Measurements from ENCODE around the gene NUP98. TPM values are rescaled to one million over a fixed set of nuclear protein-coding genes. Genes with fewer than 3 reads are reported as not detected.
"Not testable (repeated sequence)": the region's sequence is repeated elsewhere in the genome, so short reads cannot be mapped to it uniquely, and the experiment has no call there.

Gene NUP98
- polyA plus RNA-seq, 3 donors from 2014 or later = 16.2 to 38.1 (median 20.5) TPM

DNA sequence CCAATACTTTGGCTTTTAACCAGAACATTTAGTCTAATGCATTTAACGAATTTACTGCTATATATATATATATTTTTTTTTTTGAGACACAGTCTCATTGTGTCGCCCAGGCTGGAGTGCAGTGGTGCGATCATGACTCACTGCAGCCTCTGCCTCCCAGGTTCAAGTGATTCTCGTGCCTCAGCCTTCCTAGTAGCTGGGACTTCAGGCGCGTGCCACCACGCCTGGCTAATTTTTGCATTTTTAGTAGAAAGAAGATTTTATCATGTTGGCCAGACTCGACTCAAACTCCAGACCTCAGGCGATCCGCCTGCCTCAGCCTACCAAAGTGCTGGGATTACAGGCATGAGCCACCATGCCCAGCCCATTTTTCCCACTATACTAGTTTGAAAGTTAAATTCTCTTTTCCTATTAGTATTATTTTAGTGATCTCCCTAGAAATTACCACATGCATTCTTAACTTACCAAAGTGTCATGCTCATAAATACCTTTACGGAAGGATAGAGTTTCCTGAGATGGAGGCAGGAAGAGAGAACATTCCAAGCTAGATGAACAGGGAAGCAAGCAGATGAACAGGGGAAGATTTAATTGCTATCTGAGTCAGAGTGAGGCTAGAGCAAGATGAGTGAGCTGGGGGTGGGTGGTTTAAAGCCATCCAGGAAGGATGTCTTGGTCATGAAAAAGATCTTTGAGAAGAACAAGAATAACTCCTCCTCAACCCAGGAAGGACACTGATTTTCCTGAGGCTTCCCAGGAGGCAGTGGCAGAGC lies 6.6 kb upstream of the NUP98 start:
- no peak for DNase-seq
- no peak overlapping the region for H3K4me3 Mint-ChIP-seq
- no peaks in the 10 kb centered on the region for H3K36me3 Mint-ChIP-seq
- H3K4me1 Mint-ChIP-seq = peaks cover 12% of the 10 kb centered on the region in 2 donors
- H3K27me3 Mint-ChIP-seq (ENCODE audit: low read depth in 3 of 3) = peaks cover 0 to 5% (median 2%) of the 10 kb centered on the region in 3 donors
- peak overlapping the region in 1 of 6 donors; percentile 67 for H3K27ac Mint-ChIP-seq
- H3K9me3 Mint-ChIP-seq = no peaks in the 10 kb centered on the region

DNA sequence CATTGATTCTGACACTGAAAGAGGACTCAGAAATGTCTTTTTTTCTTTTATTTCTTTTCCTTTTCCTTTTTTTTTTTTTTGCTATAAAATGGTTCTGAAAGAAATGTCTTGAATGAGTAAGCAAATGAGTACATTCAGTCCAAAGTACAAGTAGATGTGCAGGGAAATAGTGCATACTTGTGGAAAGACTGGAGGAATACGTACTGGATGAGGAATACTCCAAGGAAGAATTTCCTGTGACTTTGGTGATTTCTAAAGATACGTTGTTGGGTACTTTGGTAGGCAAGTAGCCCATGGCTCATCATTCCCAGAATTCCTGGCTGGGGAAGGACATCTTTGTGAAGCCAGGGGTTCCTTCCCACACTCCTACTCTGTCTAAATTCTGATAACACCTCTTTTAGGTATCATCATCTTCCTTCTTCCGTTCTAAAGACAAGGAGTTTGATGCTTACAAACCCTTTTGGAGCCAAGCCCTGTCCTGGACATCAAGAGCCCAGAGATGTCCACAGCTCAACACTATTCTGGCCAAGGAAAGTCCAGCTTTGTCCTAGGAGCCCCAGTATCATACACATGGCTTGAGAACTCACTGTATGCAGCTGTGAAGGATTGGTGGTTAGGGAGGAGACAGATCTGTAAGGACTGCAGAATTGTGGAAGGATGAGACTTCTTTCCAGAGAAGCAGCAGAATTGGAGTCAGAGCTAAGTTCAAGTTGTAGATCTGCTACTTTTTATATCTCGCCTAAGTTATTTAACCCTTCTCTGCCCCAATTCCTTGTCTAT lies 4.8 kb upstream of the NUP98 start:
- no peak overlapping the region for H3K4me3 Mint-ChIP-seq
- H3K27me3 Mint-ChIP-seq (ENCODE audit: low read depth in 3 of 3) = peaks cover 5 to 9% (median 6%) of the 10 kb centered on the region in 3 donors
- H3K9me3 Mint-ChIP-seq = no peaks in the 10 kb centered on the region
- H3K27ac Mint-ChIP-seq = no peak overlapping the region
- DNase-seq = no peak
- peaks cover 7 to 9% of the 10 kb centered on the region in 2 donors for H3K4me1 Mint-ChIP-seq
- no peaks in the 10 kb centered on the region for H3K36me3 Mint-ChIP-seq

DNA sequence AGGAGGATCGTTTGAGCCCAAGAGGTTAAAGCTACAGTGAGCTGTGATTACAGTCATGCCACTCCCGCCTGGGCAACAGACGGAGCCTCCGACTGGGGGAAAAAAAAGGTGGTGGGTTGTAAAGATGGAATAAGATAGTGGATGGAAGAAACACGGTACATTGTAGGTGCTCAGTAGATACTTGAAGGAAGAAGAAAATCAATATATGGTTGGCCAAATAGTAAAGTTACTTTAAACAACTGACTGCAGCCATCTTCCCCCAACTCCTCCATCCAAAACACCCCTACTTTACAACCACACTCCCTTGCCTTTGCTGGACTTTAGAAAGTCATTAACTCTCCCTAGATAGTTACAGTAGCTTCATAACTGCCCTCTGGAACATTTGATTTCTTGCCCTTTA lies 2.5 kb upstream of the NUP98 start:
- H3K27me3 Mint-ChIP-seq (ENCODE audit: low read depth in 3 of 3) = peaks cover 5 to 16% (median 15%) of the 10 kb centered on the region in 3 donors
- peaks cover 29% of the 10 kb centered on the region in 2 donors for H3K4me1 Mint-ChIP-seq
- DNase-seq = no peak
- no peaks in the 10 kb centered on the region for H3K36me3 Mint-ChIP-seq
- peak overlapping the region in 3 of 5 donors; percentile 28 to 42 (median 38) for H3K4me3 Mint-ChIP-seq
- H3K27ac Mint-ChIP-seq = peak overlapping the region in 5 of 6 donors; percentile 58 to 77 (median 63)
- H3K9me3 Mint-ChIP-seq = no peaks in the 10 kb centered on the region

DNA sequence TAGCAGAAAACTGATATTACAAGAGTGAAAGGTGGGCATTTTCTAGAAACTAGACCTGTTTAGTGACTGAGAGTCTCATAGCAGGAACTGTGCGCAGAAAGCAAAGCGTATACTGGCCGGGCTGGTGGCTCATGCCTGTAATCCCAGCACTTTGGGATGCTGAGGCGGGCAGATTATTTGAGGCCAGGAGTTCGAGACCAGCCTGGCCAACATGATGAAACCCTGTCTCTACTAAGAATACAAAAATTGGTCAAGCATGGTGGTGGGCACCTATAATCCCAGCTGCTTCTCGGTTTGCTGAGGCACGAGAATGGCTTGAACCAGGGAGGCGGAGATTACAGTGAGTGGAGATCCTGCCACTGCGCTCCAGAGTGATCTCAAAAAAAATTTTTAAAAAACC lies 1.8 kb upstream of the NUP98 start:
- no peaks in the 10 kb centered on the region for H3K9me3 Mint-ChIP-seq
- peaks cover 5 to 16% (median 15%) of the 10 kb centered on the region in 3 donors for H3K27me3 Mint-ChIP-seq (ENCODE audit: low read depth in 3 of 3)
- H3K4me3 Mint-ChIP-seq = peak overlapping the region; percentile 39 to 99 (median 92)
- no peak for DNase-seq
- peaks cover 0 to under 1% (median 0%) of the 10 kb centered on the region in 3 donors for H3K36me3 Mint-ChIP-seq
- H3K27ac Mint-ChIP-seq = peak overlapping the region; percentile 99 to 100 (median 99)
- H3K4me1 Mint-ChIP-seq = peaks cover 34% of the 10 kb centered on the region in 2 donors

DNA sequence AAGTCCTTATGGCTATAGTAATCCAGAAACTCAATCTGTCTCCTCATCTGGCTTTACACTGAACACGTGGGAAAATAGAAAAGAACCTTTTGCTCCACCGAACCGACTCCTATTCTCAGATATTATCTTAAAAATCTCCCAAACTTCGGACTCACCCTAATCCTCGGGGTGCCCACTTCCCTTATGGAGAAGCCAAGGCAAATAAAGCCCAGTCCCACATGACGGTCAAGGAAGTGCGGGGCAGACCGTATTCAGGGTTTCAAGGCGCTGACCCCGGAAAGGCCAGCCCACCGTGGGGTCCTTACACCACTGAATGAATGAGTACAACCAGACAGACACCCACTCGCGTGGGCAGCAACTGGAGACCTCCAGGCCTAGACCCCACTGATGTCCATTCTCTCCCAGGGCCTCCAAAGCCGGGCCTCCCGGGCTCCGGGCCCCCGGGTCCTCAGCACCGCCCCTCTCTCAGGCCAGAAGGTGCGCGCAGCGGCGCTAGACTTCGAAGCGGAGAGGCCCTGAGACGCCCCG lies 489 bp downstream of the NUP98 start:
- DNase-seq = no peak
- Mint-ChIP-seq H3K4me1 (peaks cover 34 to 38% of the 10 kb centered on the region in 2 donors), H3K36me3 (peaks cover 0 to 7% (median 0%) of the 10 kb centered on the region in 3 donors), H3K27ac (peak overlapping the region; percentile 99 to 100 (median 99)), H3K9me3 (no peaks in the 10 kb centered on the region), H3K4me3 (peak overlapping the region; percentile 92 to 99 (median 99)), H3K27me3 (ENCODE audit: low read depth in 3 of 3) (peaks cover 5 to 16% (median 13%) of the 10 kb centered on the region in 3 donors)

DNA sequence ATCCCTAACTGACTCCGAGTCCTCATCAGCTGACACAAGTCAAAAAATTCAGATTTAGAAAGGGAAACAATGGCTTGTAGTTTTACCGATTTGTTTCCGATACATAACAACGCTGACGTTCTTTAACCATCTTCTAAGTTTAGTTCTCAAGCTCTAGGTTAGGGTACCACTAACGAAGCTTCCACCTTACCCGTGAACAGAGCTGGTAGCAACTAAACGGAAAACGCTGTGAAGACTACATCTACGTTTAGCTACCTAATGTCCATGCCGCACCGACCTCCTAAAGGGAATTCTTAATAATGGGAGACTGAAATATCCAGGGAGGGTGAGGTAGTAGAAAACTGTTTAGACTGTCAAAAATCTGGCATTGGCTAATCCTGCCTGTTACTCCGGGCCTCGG lies 1.0 kb downstream of the NUP98 start:
- no peak for DNase-seq
- peak overlapping the region; percentile 92 to 99 (median 99) for H3K4me3 Mint-ChIP-seq
- H3K36me3 Mint-ChIP-seq = peaks cover 0 to 7% (median 0%) of the 10 kb centered on the region in 3 donors
- peaks cover 5 to 16% (median 13%) of the 10 kb centered on the region in 3 donors for H3K27me3 Mint-ChIP-seq (ENCODE audit: low read depth in 3 of 3)
- peak overlapping the region; percentile 99 to 100 (median 99) for H3K27ac Mint-ChIP-seq
- H3K4me1 Mint-ChIP-seq = peaks cover 34 to 38% of the 10 kb centered on the region in 2 donors
- H3K9me3 Mint-ChIP-seq = no peaks in the 10 kb centered on the region

DNA sequence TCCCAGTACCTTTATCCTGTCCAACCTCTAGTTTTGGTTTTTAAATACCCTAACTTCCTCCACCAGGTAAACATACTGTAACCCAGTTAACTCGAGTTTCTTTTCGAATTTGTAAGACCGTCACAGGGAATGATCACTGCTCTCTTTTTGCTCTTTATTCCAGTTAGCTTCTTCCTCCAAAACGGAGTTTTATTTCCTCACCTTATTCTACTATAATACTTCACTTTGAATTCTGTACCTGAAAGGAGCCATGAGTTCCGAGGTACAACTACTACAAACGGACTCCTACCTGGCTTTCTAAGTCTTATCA lies 1.4 kb downstream of the NUP98 start:
- peaks cover 5 to 16% (median 13%) of the 10 kb centered on the region in 3 donors for H3K27me3 Mint-ChIP-seq (ENCODE audit: low read depth in 3 of 3)
- peak overlapping the region; percentile 99 to 100 (median 99) for H3K27ac Mint-ChIP-seq
- peaks cover 34 to 38% of the 10 kb centered on the region in 2 donors for H3K4me1 Mint-ChIP-seq
- peak overlapping the region; percentile 92 to 99 (median 99) for H3K4me3 Mint-ChIP-seq
- peaks cover 0 to 7% (median 0%) of the 10 kb centered on the region in 3 donors for H3K36me3 Mint-ChIP-seq
- DNase-seq = no peak
- no peaks in the 10 kb centered on the region for H3K9me3 Mint-ChIP-seq

DNA sequence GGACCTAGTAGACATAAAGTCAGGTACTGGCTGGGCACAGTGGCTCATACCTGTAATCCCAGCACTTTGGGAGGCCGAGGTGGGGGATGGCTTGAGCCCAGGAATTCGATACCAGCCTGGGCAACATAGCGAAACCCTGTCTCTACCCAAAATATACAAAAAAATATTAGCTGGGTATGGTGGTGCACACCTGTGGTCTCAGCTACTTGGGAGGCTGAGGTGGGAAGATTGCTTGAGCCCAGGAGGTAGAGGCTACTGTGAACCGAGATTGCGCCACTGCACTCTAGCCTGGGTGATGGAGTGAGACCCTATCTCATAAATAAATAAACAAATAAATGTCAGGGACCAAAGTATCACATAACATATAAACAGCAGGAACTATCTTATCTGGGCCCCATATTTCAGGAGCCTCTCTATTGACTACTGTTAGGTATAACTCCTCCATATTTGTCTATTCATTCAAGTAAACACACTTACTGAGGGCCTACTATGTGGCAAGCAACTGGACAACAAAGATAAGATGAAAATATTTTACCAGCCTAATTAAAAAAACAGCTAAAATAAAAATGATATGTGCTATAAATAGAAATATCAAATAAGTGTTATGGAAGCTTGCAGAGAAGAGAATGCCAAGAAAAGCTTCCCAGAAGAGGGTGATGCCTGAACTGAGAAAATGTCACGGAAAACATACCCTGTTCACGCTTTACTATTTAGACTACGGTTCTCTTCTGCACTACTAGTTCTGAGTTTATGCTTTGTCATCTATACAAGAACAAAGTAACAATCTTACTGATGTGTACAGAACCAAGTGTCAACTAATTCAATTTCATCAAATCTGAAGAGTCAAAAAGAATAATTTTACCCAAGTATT lies 2.0 kb downstream of the NUP98 start:
- no peak for DNase-seq
- H3K4me3 Mint-ChIP-seq = peak overlapping the region; percentile 92 to 99 (median 99)
- peaks cover 0 to 7% (median 0%) of the 10 kb centered on the region in 3 donors for H3K36me3 Mint-ChIP-seq
- no peaks in the 10 kb centered on the region for H3K9me3 Mint-ChIP-seq
- H3K27me3 Mint-ChIP-seq (ENCODE audit: low read depth in 3 of 3) = peaks cover 5 to 16% (median 13%) of the 10 kb centered on the region in 3 donors
- peak overlapping the region; percentile 99 to 100 (median 99) for H3K27ac Mint-ChIP-seq
- peaks cover 37 to 40% of the 10 kb centered on the region in 2 donors for H3K4me1 Mint-ChIP-seq

DNA sequence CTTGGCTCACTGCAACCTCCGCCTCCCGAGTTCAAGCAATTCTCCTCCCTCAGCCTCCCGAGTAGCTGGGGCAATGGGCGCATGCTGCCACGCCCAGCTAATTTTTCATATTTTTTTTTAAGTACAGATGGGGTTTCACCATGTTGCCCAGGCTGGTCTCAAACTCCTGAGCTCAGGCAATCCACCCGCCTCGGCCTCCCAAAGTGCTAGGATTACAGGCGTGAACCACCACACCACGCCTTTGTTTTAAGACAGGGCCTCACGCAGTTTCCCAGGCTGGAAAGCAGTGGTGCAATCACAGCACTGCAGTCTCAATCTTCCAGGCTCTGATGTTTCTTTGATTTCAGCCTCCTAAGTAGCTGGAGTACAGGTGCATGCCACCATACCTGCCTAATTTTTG lies 3.0 kb downstream of the NUP98 start:
- not testable (repeated sequence) for DNase-seq, H3K4me3 Mint-ChIP-seq, H3K36me3 Mint-ChIP-seq, H3K9me3 Mint-ChIP-seq
- H3K27ac Mint-ChIP-seq = peak overlapping the region; percentile 21 to 99 (median 59)
- H3K27me3 Mint-ChIP-seq (ENCODE audit: low read depth in 3 of 3) = peaks cover 5 to 16% (median 13%) of the 10 kb centered on the region in 3 donors
- peaks cover 45 to 46% of the 10 kb centered on the region in 2 donors for H3K4me1 Mint-ChIP-seq

DNA sequence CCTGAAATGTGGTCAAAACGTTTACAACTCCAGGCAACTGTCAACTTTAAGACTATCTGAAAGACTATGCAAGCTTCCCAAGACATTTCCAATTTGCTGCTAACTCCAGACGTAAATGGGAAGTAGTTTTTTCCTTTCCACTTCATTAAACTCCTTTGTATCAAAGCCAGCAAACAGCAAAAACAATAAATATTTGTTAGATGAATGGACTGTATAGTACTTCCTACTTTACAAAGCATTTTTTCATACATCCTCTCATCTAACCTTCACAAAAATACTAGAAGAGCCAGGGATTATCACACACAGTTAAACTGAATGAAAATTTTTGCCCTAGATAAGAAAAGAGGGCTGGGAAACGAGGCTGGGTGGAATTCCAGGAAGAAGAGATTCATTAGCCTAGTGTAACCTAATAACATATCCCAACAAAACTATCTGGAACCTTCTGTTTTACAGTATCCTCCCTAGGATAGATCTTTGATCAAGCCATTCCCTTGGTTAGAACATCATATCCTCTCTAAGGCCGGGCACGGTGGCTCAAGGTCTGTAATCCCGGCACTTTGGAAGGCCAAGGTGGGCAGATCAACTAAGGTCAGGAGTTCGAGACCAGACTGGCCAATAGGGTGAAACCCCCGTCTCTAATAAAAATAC lies 10.4 kb downstream of the NUP98 start:
- Mint-ChIP-seq H3K9me3 (no peaks in the 10 kb centered on the region), H3K27me3 (ENCODE audit: low read depth in 3 of 3) (peaks cover 0 to 2% (median 0%) of the 10 kb centered on the region in 3 donors), H3K36me3 (peaks cover 0 to 3% (median 0%) of the 10 kb centered on the region in 3 donors), H3K27ac (peak overlapping the region; percentile 65 to 98 (median 90)), H3K4me3 (no peak overlapping the region), H3K4me1 (peaks cover 51 to 73% of the 10 kb centered on the region in 2 donors)
- DNase-seq = no peak

DNA sequence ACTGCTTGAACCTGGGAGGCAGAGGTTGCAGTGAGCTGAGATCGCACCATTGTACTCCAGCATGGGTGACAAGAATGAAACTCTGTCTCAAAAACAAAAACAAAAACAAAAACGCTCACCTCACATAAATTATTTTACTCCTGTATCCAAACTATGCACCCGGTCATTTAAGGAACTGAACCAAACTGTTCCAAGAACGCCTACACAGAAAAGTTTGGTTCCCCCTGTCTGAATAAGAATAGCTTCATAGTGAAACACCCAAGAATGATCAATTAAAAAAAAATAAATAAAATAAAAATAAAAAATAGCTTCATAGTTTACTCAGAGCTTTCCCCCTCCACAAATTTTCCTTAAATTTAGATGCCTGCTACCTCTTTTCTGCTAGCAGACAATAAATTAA lies 13.7 kb downstream of the NUP98 start:
- peaks cover 0 to 4% (median 2%) of the 10 kb centered on the region in 3 donors for H3K27me3 Mint-ChIP-seq (ENCODE audit: low read depth in 3 of 3)
- H3K4me1 Mint-ChIP-seq = peaks cover 47 to 70% of the 10 kb centered on the region in 2 donors
- no peak overlapping the region for H3K4me3 Mint-ChIP-seq
- peak overlapping the region; percentile 43 to 98 (median 74) for H3K27ac Mint-ChIP-seq
- DNase-seq = no peak
- no peaks in the 10 kb centered on the region for H3K9me3 Mint-ChIP-seq
- peaks cover 4 to 11% (median 8%) of the 10 kb centered on the region in 3 donors for H3K36me3 Mint-ChIP-seq

DNA sequence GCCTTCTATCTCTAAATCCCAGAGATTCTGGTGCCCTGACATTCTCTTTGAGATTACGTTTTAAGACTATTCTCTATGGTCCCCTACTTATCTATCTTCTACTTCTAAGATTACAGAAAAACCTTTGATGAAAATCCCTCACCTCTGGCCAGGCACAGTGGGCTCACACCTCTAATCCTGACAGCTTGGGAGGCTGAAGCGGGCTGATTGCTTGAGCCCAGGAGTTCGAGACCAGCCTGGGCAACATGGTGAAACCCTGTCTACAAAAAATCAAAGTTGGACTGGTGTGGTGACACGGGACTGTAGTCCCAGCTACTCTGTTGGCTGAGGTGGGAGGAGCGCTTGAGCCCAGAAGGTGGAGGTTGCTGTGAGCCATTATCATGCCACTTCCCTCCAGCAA lies 14.4 kb downstream of the NUP98 start:
- Mint-ChIP-seq H3K27ac (peak overlapping the region in 4 of 6 donors; percentile 28 to 92 (median 55)), H3K27me3 (ENCODE audit: low read depth in 3 of 3) (peaks cover 0 to 4% (median 2%) of the 10 kb centered on the region in 3 donors), H3K4me1 (peaks cover 43 to 72% of the 10 kb centered on the region in 2 donors), H3K9me3 (no peaks in the 10 kb centered on the region), H3K36me3 (peaks cover 9 to 17% (median 13%) of the 10 kb centered on the region in 3 donors), H3K4me3 (no peak overlapping the region)
- no peak for DNase-seq
